Astrocyte (in vitro differentiated cells and primary cell): ENCODE results near the gene FAM20B. TPM values are rescaled to one million over a fixed set of nuclear protein-coding genes. Genes with fewer than 3 reads are reported as not detected.

Experiments used
- DNase-seq: peaks from one replicate; pipeline ENCODE4 v3.0.0-alpha.2; 2010; ENCODE audit warnings: low read depth
- FAIRE-seq: peaks from 2 replicates; lab custom pipeline; 2011; peaks lifted over from hg19 to GRCh38; lab: Jason Lieb, UNC
- H2AFZ ChIP-seq: 2 replicates; pipeline ENCODE4 v1.6.0; 2012; ENCODE audit warnings: low read depth, low read length, inconsistent platforms
- H3K27ac ChIP-seq: 2 replicates; pipeline ENCODE4 v1.5.1; 2011; ENCODE audit warnings: low read depth, low read length, inconsistent platforms
- H3K27me3 ChIP-seq: 2 replicates; pipeline ENCODE4 v1.6.0; 2011; ENCODE audit warnings: low read length, inconsistent platforms; ENCODE audit not compliant: insufficient read depth
- H3K36me3 ChIP-seq: 2 replicates; pipeline ENCODE4 v1.5.1; 2011; ENCODE audit warnings: low read length, inconsistent platforms; ENCODE audit not compliant: insufficient read depth
- H3K4me1 ChIP-seq: 2 replicates; pipeline ENCODE4 v1.5.1; 2011; ENCODE audit warnings: low read length, inconsistent platforms; ENCODE audit not compliant: insufficient read depth
- H3K4me2 ChIP-seq: 2 replicates; pipeline ENCODE4 v1.6.0; 2012; ENCODE audit warnings: low read length, inconsistent platforms
- H3K4me3 ChIP-seq: 2 replicates; pipeline ENCODE4 v1.5.1; 2011; ENCODE audit warnings: low read depth, mild to moderate bottlenecking, low read length, inconsistent platforms; ENCODE audit not compliant: insufficient read depth
- H3K79me2 ChIP-seq: 2 replicates; pipeline ENCODE4 v1.6.0; 2012; ENCODE audit warnings: mild to moderate bottlenecking, low read length, inconsistent platforms; ENCODE audit not compliant: insufficient read depth
- H3K9ac ChIP-seq: 2 replicates; pipeline ENCODE4 v1.6.0; 2012; ENCODE audit warnings: mild to moderate bottlenecking, low read length, inconsistent platforms
- H3K9me3 ChIP-seq: 2 replicates; pipeline ENCODE4 v1.5.1; 2012; ENCODE audit warnings: low read depth, mild to moderate bottlenecking, low read length, inconsistent platforms; ENCODE audit not compliant: insufficient read depth
- H4K20me1 ChIP-seq: 2 replicates; pipeline ENCODE4 v1.6.0; 2012; ENCODE audit warnings: low read length, inconsistent platforms; ENCODE audit not compliant: insufficient read depth
- H3K27ac Mint-ChIP-seq: one replicate; pipeline ENCODE4 v1.8.0; 2021; ENCODE audit warnings: mild to moderate bottlenecking, mixed read lengths; ENCODE audit not compliant: unreplicated experiment
- H3K27me3 Mint-ChIP-seq: one replicate; pipeline ENCODE4 v1.8.0; 2021; ENCODE audit warnings: low read depth, mixed read lengths; ENCODE audit not compliant: unreplicated experiment
- H3K36me3 Mint-ChIP-seq: one replicate; pipeline ENCODE4 v1.8.0; 2021; ENCODE audit warnings: low read depth, mixed read lengths; ENCODE audit not compliant: unreplicated experiment
- H3K4me1 Mint-ChIP-seq: one replicate; pipeline ENCODE4 v1.8.0; 2021; ENCODE audit warnings: low read depth, mixed read lengths; ENCODE audit not compliant: unreplicated experiment
- H3K4me3 Mint-ChIP-seq: one replicate; pipeline ENCODE4 v1.8.0; 2021; ENCODE audit warnings: mild to moderate bottlenecking, moderate library complexity, mixed read lengths; ENCODE audit not compliant: unreplicated experiment
- H3K9me3 Mint-ChIP-seq: one replicate; pipeline ENCODE4 v1.8.0; 2021; ENCODE audit warnings: mild to moderate bottlenecking, mixed read lengths; ENCODE audit not compliant: unreplicated experiment
- CTCF ChIP-seq: IDR thresholded peaks from 2 replicates; pipeline ENCODE4 v1.5.1; 2011; ENCODE audit warnings: low read depth, mild to moderate bottlenecking, inconsistent platforms, low read length, moderate library complexity; ENCODE audit not compliant: insufficient read depth
- EZH2 ChIP-seq: IDR thresholded peaks from 2 replicates; pipeline ENCODE4 v1.6.1; 2012; ENCODE audit warnings: mild to moderate bottlenecking, low read length, inconsistent platforms; ENCODE audit not compliant: insufficient read depth
- total RNA-seq: library from RNA; stranded (reverse); gene quantifications from 2 replicates; pipeline ENCODE4 v1.2.1, GENCODE V29; 2021

The FAM20B gene
- total RNA-seq, 1 donor from 2014 or later = 34.0 TPM

- H2AFZ ChIP-seq = no peak overlapping the region
- DNase-seq (no peak), FAIRE-seq (no peak)
- H3K9me3 ChIP-seq = no peaks in the 10 kb centered on the region
- H3K4me3 ChIP-seq = no peak overlapping the region
- no peak for TF ChIP-seq CTCF
- TF ChIP-seq EZH2 = no peak
- Mint-ChIP-seq H3K9me3 (no peaks in the 10 kb centered on the region), H3K4me3 (no peak overlapping the region), H3K27ac (no peak overlapping the region), H3K36me3 (no peaks in the 10 kb centered on the region), H3K27me3 (peaks cover 2% of the 10 kb centered on the region), H3K4me1 (peaks cover 5% of the 10 kb centered on the region)
- H3K9ac ChIP-seq = no peak overlapping the region
- no peak overlapping the region for H3K27ac ChIP-seq
- no peaks in the 10 kb centered on the region for H4K20me1 ChIP-seq
- no peaks in the 10 kb centered on the region for H3K36me3 ChIP-seq
- no peak overlapping the region for H3K4me2 ChIP-seq
- H3K27me3 ChIP-seq = no peaks in the 10 kb centered on the region
- peaks cover 4% of the 10 kb centered on the region for H3K4me1 ChIP-seq
- H3K79me2 ChIP-seq = no peaks in the 10 kb centered on the region
Measured at GRCh38 chr1:179012038-179012437, 13.7 kb upstream of the FAM20B start.

- Histone ChIP-seq H3K9ac (no peak overlapping the region), H2AFZ (no peak overlapping the region), H3K79me2 (no peaks in the 10 kb centered on the region), H3K4me3 (no peak overlapping the region), H3K4me1 (peaks cover 10% of the 10 kb centered on the region), H3K9me3 (no peaks in the 10 kb centered on the region), H3K27me3 (no peaks in the 10 kb centered on the region), H3K27ac (no peak overlapping the region), H3K36me3 (no peaks in the 10 kb centered on the region), H3K4me2 (no peak overlapping the region), H4K20me1 (no peaks in the 10 kb centered on the region)
- Mint-ChIP-seq H3K9me3 (no peaks in the 10 kb centered on the region), H3K4me3 (no peak overlapping the region), H3K4me1 (peaks cover 15% of the 10 kb centered on the region), H3K27ac (no peak overlapping the region), H3K27me3 (peaks cover 2% of the 10 kb centered on the region), H3K36me3 (no peaks in the 10 kb centered on the region)
- DNase-seq (no peak), FAIRE-seq (no peak)
- TF ChIP-seq EZH2 = no peak
- TF ChIP-seq CTCF = no peak
Measured at GRCh38 chr1:179014123-179014522, 11.6 kb upstream of the FAM20B start.

- no peaks in the 10 kb centered on the region for H3K9me3 ChIP-seq
Measured at GRCh38 chr1:179015396-179015795, 10.3 kb upstream of the FAM20B start.

More at GRCh38 chr1:179015396-179015795, 10.3 kb upstream of the FAM20B start:
- no peak for TF ChIP-seq CTCF
- no peak for TF ChIP-seq EZH2
- no peak for FAIRE-seq
- no peaks in the 10 kb centered on the region for H3K36me3 Mint-ChIP-seq
- H3K4me3 Mint-ChIP-seq = no peak overlapping the region
- H3K27ac Mint-ChIP-seq = peak overlapping the region; percentile 49
- H3K4me3 ChIP-seq = no peak overlapping the region
- no peaks in the 10 kb centered on the region for H4K20me1 ChIP-seq
- H3K36me3 ChIP-seq = no peaks in the 10 kb centered on the region
- no peak overlapping the region for H3K4me2 ChIP-seq
- no peaks in the 10 kb centered on the region for H3K79me2 ChIP-seq
- H3K27me3 ChIP-seq = no peaks in the 10 kb centered on the region
- H3K9ac ChIP-seq = no peak overlapping the region
- DNase-seq = no peak
- no peak overlapping the region for H3K27ac ChIP-seq
- peaks cover 10% of the 10 kb centered on the region for H3K4me1 ChIP-seq
- H2AFZ ChIP-seq = no peak overlapping the region
- H3K27me3 Mint-ChIP-seq = peaks cover 3% of the 10 kb centered on the region
- H3K4me1 Mint-ChIP-seq = peaks cover 15% of the 10 kb centered on the region
- H3K9me3 Mint-ChIP-seq = no peaks in the 10 kb centered on the region
